ENCODE measurements around the gene TMEM221. TPM values are rescaled to one million over a fixed set of nuclear protein-coding genes. Genes with fewer than 3 reads are reported as not detected.
A peak's percentile ranks its signal among the peaks of the same experiment; 100 is the strongest.

Gene TMEM221
- total and polyA plus RNA-seq, 7 experiments from 2014 or later: not detected

GRCh38 chr19:17469092-17469480 is 20.6 kb upstream of the TMEM221 start:
- H3K9me3 ChIP-seq (ENCODE audit: control insufficient read depth in 2 of 3, low read length in 3 of 3): no peaks in the 10 kb centered on the region
- peaks cover 6 to 22% of the 10 kb centered on the region in 2 donors for H3K4me1 ChIP-seq (ENCODE audit: control insufficient read depth in 2 of 2, insufficient read depth in 2 of 2, low read length in 2 of 2)
- DNase-seq (peak in 1 of 9 donors; percentile 25), ATAC-seq (no peak)
- Mint-ChIP-seq H3K4me1 (peaks cover 22 to 38% (median 30%) of the 10 kb centered on the region in 7 donors), H3K36me3 (no peaks in the 10 kb centered on the region), H3K9me3 (peaks cover 0 to 2% (median 0%) of the 10 kb centered on the region in 11 donors), H3K27me3 (peaks cover 0 to 22% (median 0%) of the 10 kb centered on the region in 5 donors), H3K27ac (peak overlapping the region; percentile 59 to 98 (median 93)), H3K4me3 (peak overlapping the region; percentile 92 to 100 (median 96))
- ChIA-PET POLR2A (interaction anchor here (0.5 to 1.1 kb wide), 3 partner anchors 50 to 243 kb away, joined by 3 read pairs; partner anchors contain the start of genes CCDC194 and OCEL1), CTCF (interaction anchor here (0.9 to 2.3 kb wide), 2 partner anchors 28 to 75 kb away, joined by 3 to 6 read pairs; partner anchors contain the start of gene CCDC194)
- H3K36me3 ChIP-seq (ENCODE audit: control insufficient read depth in 2 of 3, insufficient read depth in 3 of 3, low read length in 3 of 3): no peaks in the 10 kb centered on the region
- intact Hi-C loops (cut with micrococcal nuclease): loop anchor here (1.0 to 5.0 kb wide), 6 partner anchors 16 to 392 kb away; partner anchors contain the start of genes COLGALT1 (in 1 of the 2), HAUS8 (in 1 of the 2), MYO9B (in 1 of the 2) and PGLS (in 1 of the 2)
- H3K27me3 ChIP-seq (ENCODE audit: control insufficient read depth in 2 of 2, insufficient read depth in 2 of 2, low read length in 2 of 2): no peaks in the 10 kb centered on the region
- H3K27ac ChIP-seq (ENCODE audit: low read depth, low read length): peak overlapping the region; percentile 77
- H3K4me3 ChIP-seq (ENCODE audit: low read length): peak overlapping the region; percentile 96

- intact Hi-C loops (cut with micrococcal nuclease): loop anchor here (1.0 to 5.0 kb wide), 6 partner anchors 15 to 391 kb away; partner anchors contain the start of genes COLGALT1 (in 1 of the 2), HAUS8 (in 1 of the 2), MYO9B (in 1 of the 2) and PGLS (in 1 of the 2)
- no peak overlapping the region for H3K4me3 ChIP-seq (ENCODE audit: low read length)
- H3K4me1 ChIP-seq (ENCODE audit: control insufficient read depth in 2 of 2, insufficient read depth in 2 of 2, low read length in 2 of 2): peaks cover 6 to 22% of the 10 kb centered on the region in 2 donors
- no peaks in the 10 kb centered on the region for H3K27me3 ChIP-seq (ENCODE audit: control insufficient read depth in 2 of 2, insufficient read depth in 2 of 2, low read length in 2 of 2)
- Mint-ChIP-seq H3K36me3 (no peaks in the 10 kb centered on the region), H3K27me3 (peaks cover 0 to 22% (median 0%) of the 10 kb centered on the region in 5 donors), H3K4me3 (peak overlapping the region; percentile 92 to 100 (median 96)), H3K27ac (peak overlapping the region; percentile 59 to 98 (median 93)), H3K4me1 (peaks cover 22 to 38% (median 30%) of the 10 kb centered on the region in 7 donors), H3K9me3 (peaks cover 0 to 2% (median 0%) of the 10 kb centered on the region in 11 donors)
- ATAC-seq (no peak), DNase-seq (no peak)
- peak overlapping the region; percentile 77 for H3K27ac ChIP-seq (ENCODE audit: low read depth, low read length)
- H3K9me3 ChIP-seq (ENCODE audit: control insufficient read depth in 2 of 3, low read length in 3 of 3): no peaks in the 10 kb centered on the region
- CTCF ChIA-PET: interaction anchor here (0.9 to 2.3 kb wide), 2 partner anchors 28 to 74 kb away, joined by 3 to 6 read pairs; partner anchors contain the start of gene CCDC194
- no peaks in the 10 kb centered on the region for H3K36me3 ChIP-seq (ENCODE audit: control insufficient read depth in 2 of 3, insufficient read depth in 3 of 3, low read length in 3 of 3)
- POLR2A ChIA-PET: interaction anchor here (0.5 to 1.4 kb wide), 4 partner anchors 51 to 243 kb away, joined by 3 to 4 read pairs (median 3); partner anchors contain the start of genes CCDC194 and OCEL1
Observed at GRCh38 chr19:17468302-17469091, 20.0 kb upstream of the TMEM221 start.

GRCh38 chr19:17467471-17468301 is 19.2 kb upstream of the TMEM221 start:
- Histone ChIP-seq H3K4me3 (ENCODE audit: low read length) (no peak overlapping the region), H3K4me1 (ENCODE audit: control insufficient read depth in 2 of 2, insufficient read depth in 2 of 2, low read length in 2 of 2) (peaks cover 6 to 22% of the 10 kb centered on the region in 2 donors), H3K9me3 (ENCODE audit: control insufficient read depth in 2 of 3, low read length in 3 of 3) (no peaks in the 10 kb centered on the region), H3K27me3 (ENCODE audit: control insufficient read depth in 2 of 2, insufficient read depth in 2 of 2, low read length in 2 of 2) (no peaks in the 10 kb centered on the region), H3K36me3 (ENCODE audit: control insufficient read depth in 2 of 3, insufficient read depth in 3 of 3, low read length in 3 of 3) (no peaks in the 10 kb centered on the region), H3K27ac (ENCODE audit: low read depth, low read length) (no peak overlapping the region)
- peaks cover 0 to 22% (median 0%) of the 10 kb centered on the region in 5 donors for H3K27me3 Mint-ChIP-seq
- peak overlapping the region in 6 of 9 donors; percentile 36 to 97 (median 90) for H3K27ac Mint-ChIP-seq
- H3K4me1 Mint-ChIP-seq: peaks cover 22 to 33% (median 30%) of the 10 kb centered on the region in 7 donors
- DNase-seq (no peak), ATAC-seq (no peak)
- ChIA-PET POLR2A (interaction anchor here (0.7 to 1.4 kb wide), 3 partner anchors 43 to 74 kb away, joined by 3 to 4 read pairs (median 4); partner anchors contain the start of gene CCDC194), CTCF (interaction anchor here (1.4 to 2.3 kb wide), 2 partner anchors 73 to 106 kb away, joined by 3 to 6 read pairs; partner anchors contain the start of gene CCDC194)
- no peaks in the 10 kb centered on the region for H3K36me3 Mint-ChIP-seq
- intact Hi-C loops (cut with micrococcal nuclease): loop anchor here (2.0 to 5.0 kb wide), 2 partner anchors 15 to 390 kb away; partner anchors contain the start of genes HAUS8 (in 1 of the 2) and MYO9B (in 1 of the 2)
- peak overlapping the region in 2 of 10 donors; percentile 6 to 96 for H3K4me3 Mint-ChIP-seq
- peaks cover 0 to 2% (median 0%) of the 10 kb centered on the region in 11 donors for H3K9me3 Mint-ChIP-seq

DNA sequence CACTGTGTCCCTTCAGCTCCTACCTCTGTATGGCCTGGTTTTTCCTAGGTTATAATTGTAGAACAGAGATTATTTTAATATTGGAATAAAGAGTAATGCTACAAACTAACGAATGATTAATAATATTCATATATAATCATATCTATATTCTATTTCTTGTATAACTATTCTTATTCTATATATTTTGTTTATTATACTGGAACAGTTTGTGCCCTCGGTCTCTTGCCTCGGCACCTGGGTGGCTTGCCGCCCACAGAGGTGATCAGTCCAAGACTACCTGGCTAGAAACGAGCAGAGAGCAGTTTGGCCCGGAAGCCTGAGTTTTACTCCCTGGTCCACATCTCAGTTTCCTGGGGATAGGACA is 18.0 kb upstream of the TMEM221 start:
- POLR2A ChIA-PET: interaction anchor here (1.1 kb wide), 2 partner anchors 47 to 72 kb away, joined by 3 to 4 read pairs; partner anchors contain the start of genes CCDC194 and MVB12A
- intact Hi-C loops (cut with micrococcal nuclease): loop anchor here (1.0 to 5.0 kb wide), 5 partner anchors 14 to 389 kb away; partner anchors contain the start of genes HAUS8 (in 1 of the 2) and MYO9B (in 1 of the 2)
- Histone ChIP-seq H3K27me3 (ENCODE audit: control insufficient read depth in 2 of 2, insufficient read depth in 2 of 2, low read length in 2 of 2) (no peaks in the 10 kb centered on the region), H3K36me3 (ENCODE audit: control insufficient read depth in 2 of 3, insufficient read depth in 3 of 3, low read length in 3 of 3) (no peaks in the 10 kb centered on the region), H3K9me3 (ENCODE audit: control insufficient read depth in 2 of 3, low read length in 3 of 3) (no peaks in the 10 kb centered on the region), H3K4me1 (ENCODE audit: control insufficient read depth in 2 of 2, insufficient read depth in 2 of 2, low read length in 2 of 2) (peaks cover 6 to 21% of the 10 kb centered on the region in 2 donors), H3K27ac (ENCODE audit: low read depth, low read length) (no peak overlapping the region), H3K4me3 (ENCODE audit: low read length) (no peak overlapping the region)
- CTCF ChIA-PET: interaction anchor here (1.0 to 2.3 kb wide), 8 partner anchors 15 to 121 kb away, joined by 3 to 6 read pairs (median 4); partner anchors contain the start of gene CCDC194
- Mint-ChIP-seq H3K4me3 (peak overlapping the region in 1 of 10 donors; percentile 8), H3K36me3 (no peaks in the 10 kb centered on the region), H3K27me3 (peaks cover 0 to 22% (median 0%) of the 10 kb centered on the region in 5 donors), H3K9me3 (peaks cover 0 to 2% (median 0%) of the 10 kb centered on the region in 11 donors), H3K27ac (peak overlapping the region in 3 of 9 donors; percentile 31 to 62 (median 43)), H3K4me1 (peaks cover 19 to 29% (median 27%) of the 10 kb centered on the region in 7 donors)
- DNase-seq (no peak), ATAC-seq (no peak)

- Mint-ChIP-seq H3K36me3 (no peaks in the 10 kb centered on the region), H3K27ac (no peak within 1 kb of the TSS), H3K4me3 (no peak within 1 kb of the TSS), H3K9me3 (no peaks in the 10 kb centered on the region), H3K27me3 (peaks cover 19 to 41% (median 22%) of the 10 kb centered on the region in 5 donors), H3K4me1 (peaks cover 0 to 4% (median 1%) of the 10 kb centered on the region in 7 donors)
- Histone ChIP-seq H3K9me3 (ENCODE audit: control insufficient read depth in 2 of 3, low read length in 3 of 3) (no peaks in the 10 kb centered on the region), H3K4me1 (ENCODE audit: control insufficient read depth in 2 of 2, insufficient read depth in 2 of 2, low read length in 2 of 2) (no peaks in the 10 kb centered on the region), H3K36me3 (ENCODE audit: control insufficient read depth in 2 of 3, insufficient read depth in 3 of 3, low read length in 3 of 3) (no peaks in the 10 kb centered on the region), H3K4me3 (ENCODE audit: low read length) (no peak within 1 kb of the TSS), H3K27ac (ENCODE audit: low read depth, low read length) (no peak within 1 kb of the TSS), H3K27me3 (ENCODE audit: control insufficient read depth in 2 of 2, insufficient read depth in 2 of 2, low read length in 2 of 2) (peaks cover 0 to 7% of the 10 kb centered on the region in 2 donors)
- CTCF ChIA-PET: no interaction called here
- DNase-seq (no peak), ATAC-seq (no peak)
- POLR2A ChIA-PET: interaction anchor here (0.6 kb wide), 1 partner anchor 389 kb away, joined by 3 read pairs; no protein-coding TSS in a partner anchor
- intact Hi-C loops (cut with micrococcal nuclease): no loop called here
Observed at GRCh38 chr19:17460372-17461230, 12.1 kb upstream of the TMEM221 start, which contains the start of gene NXNL1. TSS of gene NXNL1 (minus strand) at chr19:17460926. CDS start at chr19:17460869, 57 bp downstream.

Measured in naive thymus-derived CD4-positive, alpha-beta T cell (primary cell).